Fibroblast of peridontal ligament (primary cell): Measurements from ENCODE around the gene CEP131.
A peak's percentile ranks its signal among the peaks of the same experiment; 100 is the strongest.
"Not testable (repeated sequence)": the region's sequence is repeated elsewhere in the genome, so short reads cannot be mapped to it uniquely, and the experiment has no call there.

Source experiments
- DNase-seq: peaks from one replicate; pipeline ENCODE4 v3.0.0-alpha.2; 2010; ENCODE audit errors: extremely low read depth

The CEP131 gene

GRCh38 chr17:81238815-81239713 lies 16.3 kb upstream of the CEP131 start, which contains the start of the genes NDUFAF8 and TEPSIN:
NDUFAF8 (plus strand) TSS chr17:81239318; CDS start chr17:81239364, 46 bp downstream.
TEPSIN (minus strand) TSS chr17:81239055; CDS start chr17:81239033, 22 bp downstream.
- peak; percentile 99 for DNase-seq

GRCh38 chr17:81238490-81238814 lies 15.7 kb upstream of the CEP131 start:
- DNase-seq, result no peak

- no peak for DNase-seq
Measured at GRCh38 chr17:81237591-81238489, 15.1 kb upstream of the CEP131 start.

- DNase-seq, result no peak
Measured at GRCh38 chr17:81236784-81237183, 14.0 kb upstream of the CEP131 start.

GRCh38 chr17:81235822-81236740 lies 13.3 kb upstream of the CEP131 start:
- DNase-seq, result no peak

- no peak for DNase-seq
Measured at GRCh38 chr17:81234940-81235821, 12.4 kb upstream of the CEP131 start.

GRCh38 chr17:81234506-81234855 lies 11.7 kb upstream of the CEP131 start:
- no peak for DNase-seq

- no peak for DNase-seq
Measured at GRCh38 chr17:81233811-81234505, 11.2 kb upstream of the CEP131 start.

GRCh38 chr17:81233316-81233715 lies 10.6 kb upstream of the CEP131 start:
- no peak for DNase-seq

- no peak for DNase-seq
Measured at GRCh38 chr17:81232616-81233241, 10.0 kb upstream of the CEP131 start.

- no peak for DNase-seq
Measured at GRCh38 chr17:81231766-81232581, 9.2 kb upstream of the CEP131 start.

GRCh38 chr17:81231121-81231645 lies 8.4 kb upstream of the CEP131 start:
- DNase-seq, result no peak

- DNase-seq, result no peak
Measured at GRCh38 chr17:81230043-81230820, 7.5 kb upstream of the CEP131 start.

GRCh38 chr17:81229666-81229920 lies 6.8 kb upstream of the CEP131 start:
- no peak for DNase-seq

- DNase-seq, result no peak
Measured at GRCh38 chr17:81228834-81229665, 6.3 kb upstream of the CEP131 start.

- DNase-seq, result no peak
Measured at GRCh38 chr17:81228420-81228819, 5.7 kb upstream of the CEP131 start.

- DNase-seq, result not testable (repeated sequence)
Measured at GRCh38 chr17:81227630-81228029, 4.9 kb upstream of the CEP131 start.
